GM18909 (cell line): Measurements from ENCODE around the gene CRISPLD2.

Experiments
- ATAC-seq: cut with Tn5 transposase; IDR thresholded peaks from one replicate; pipeline ENCODE4 v1.9.1; 2021; ENCODE audit warnings: mild to moderate bottlenecking; ENCODE audit not compliant: unreplicated experiment, poor library complexity

Gene CRISPLD2

GRCh38 chr16:84879569-84880487, 60.0 kb downstream of the CRISPLD2 start:
- no peak for ATAC-seq

- no peak for ATAC-seq
Observed at GRCh38 chr16:84881702-84882521, 62.1 kb downstream of the CRISPLD2 start.

GRCh38 chr16:84883301-84883700, 63.5 kb downstream of the CRISPLD2 start:
- no peak for ATAC-seq

- no peak for ATAC-seq
Observed at GRCh38 chr16:84884246-84884595, 64.4 kb downstream of the CRISPLD2 start.

- no peak for ATAC-seq
Observed at GRCh38 chr16:84884596-84885341, 65.0 kb downstream of the CRISPLD2 start.

- no peak for ATAC-seq
Observed at GRCh38 chr16:84885342-84885910, 65.6 kb downstream of the CRISPLD2 start.

- no peak for ATAC-seq
Observed at GRCh38 chr16:84886497-84887090, 66.8 kb downstream of the CRISPLD2 start.

- no peak for ATAC-seq
Observed at GRCh38 chr16:84887207-84887606, 67.4 kb downstream of the CRISPLD2 start.

GRCh38 chr16:84888450-84888849, 68.7 kb downstream of the CRISPLD2 start:
- no peak for ATAC-seq

GRCh38 chr16:84889066-84889465, 69.3 kb downstream of the CRISPLD2 start:
- ATAC-seq: no peak

GRCh38 chr16:84890427-84890826, 70.6 kb downstream of the CRISPLD2 start:
- no peak for ATAC-seq

- ATAC-seq: no peak
Observed at GRCh38 chr16:84891149-84891795, 71.5 kb downstream of the CRISPLD2 start.

- ATAC-seq: no peak
Observed at GRCh38 chr16:84892097-84892496, 72.3 kb downstream of the CRISPLD2 start.

- no peak for ATAC-seq
Observed at GRCh38 chr16:84893467-84893848, 73.7 kb downstream of the CRISPLD2 start.

GRCh38 chr16:84893849-84894599, 74.2 kb downstream of the CRISPLD2 start:
- ATAC-seq: no peak

GRCh38 chr16:84895016-84895415, 75.2 kb downstream of the CRISPLD2 start:
- ATAC-seq: no peak

- ATAC-seq: no peak
Observed at GRCh38 chr16:84896847-84897246, 77.1 kb downstream of the CRISPLD2 start.

- ATAC-seq: no peak
Observed at GRCh38 chr16:84897911-84898377, 78.2 kb downstream of the CRISPLD2 start.

GRCh38 chr16:84898447-84898846, 78.7 kb downstream of the CRISPLD2 start:
- ATAC-seq: no peak
